Upper lobe of left lung (tissue), 6 donors: Measurements from ENCODE around the gene RAC3. TPM values are rescaled to one million over a fixed set of nuclear protein-coding genes. Genes with fewer than 3 reads are reported as not detected.
A peak's percentile ranks its signal among the peaks of the same experiment; 100 is the strongest.

Experiments used
- ATAC-seq, 2 donors: fragments of 200-7000 bp; cut with Tn5 transposase; one replicate each; pipeline ENCODE4 v1.9.1; 2022; ENCODE audit warnings: mild to moderate bottlenecking in 2 of 2, moderate library complexity in 2 of 2; ENCODE audit not compliant: low FRiP score in 2 of 2
- DNase-seq, 2 donors: peaks; one replicate each; pipeline ENCODE4 v3.0.0-alpha.2; 2019 to 2020
- H3K27ac ChIP-seq, 4 donors: fragments of 200-600 bp; sonication (generic); one replicate each; pipeline ENCODE4 v1.5.1; 2016 to 2019
- H3K27me3 ChIP-seq, 4 donors: fragments of 200-600 bp; sonication (generic); one replicate each; pipeline ENCODE4 v1.5.1; 2017 to 2019
- H3K36me3 ChIP-seq, 4 donors: fragments of 200-600 bp; sonication (generic); one replicate each; pipeline ENCODE4 v1.5.1; 2016 to 2019
- H3K4me1 ChIP-seq, 4 donors: fragments of 200-600 bp; sonication (generic); one replicate each; pipeline ENCODE4 v1.5.1; 2018 to 2019
- H3K4me3 ChIP-seq, 4 donors: fragments of 200-600 bp; sonication (generic); one replicate each; pipeline ENCODE4 v1.5.1; 2017 to 2019; ENCODE audit warnings: mild to moderate bottlenecking in 2 of 4, moderate library complexity in 1 of 4
- H3K9me3 ChIP-seq, 4 donors: fragments of 200-600 bp; sonication (generic); one replicate each; pipeline ENCODE4 v1.5.1; 2018 to 2019
- EP300 ChIP-seq, 4 donors: sonication (generic); formaldehyde crosslinking; IDR thresholded peaks; one replicate each; pipeline ENCODE4 v1.5.1; 2017; ENCODE audit warnings: antibody characterized with exemption in 4 of 4, control low read depth in 2 of 4
- POLR2A ChIP-seq, 4 donors: fragments of 450-650 bp; IDR thresholded peaks; one replicate each; pipeline ENCODE4 v1.5.1; 2016 to 2017; ENCODE audit warnings: antibody characterized with exemption in 4 of 4, mild to moderate bottlenecking in 2 of 4
- POLR2AphosphoS5 ChIP-seq, 2 donors: sonication (generic); formaldehyde crosslinking; IDR thresholded peaks; one replicate each; pipeline ENCODE4 v1.5.1; 2017; ENCODE audit warnings: antibody characterized with exemption in 2 of 2
- WGBS, 2 donors: methylation state at CpG; one replicate each; pipeline ENCODE4 v1.1.5; 2017 to 2018; 5-methylcytosine and 5-hydroxymethylcytosine counted together
- total RNA-seq, 6 donors: library from RNA; depleted of rRNA in 4 of 6; stranded (reverse); fragments of >200 nt in 4 of 6; gene quantifications; one replicate each; pipeline versions ENCODE4 v1.1.0 to v1.2.1, GENCODE V29; 2016 to 2021
- TF ChIP-seq, protein P1 (sequence below), 6 experiments: fragments of 450-650 bp in 4 of 6; fragments of 200-600 bp in 2 of 6; sonication (generic) in 2 of 6; IDR thresholded peaks; one replicate each; pipeline ENCODE4 v1.5.1; 2016 to 2019; ENCODE audit warnings: antibody characterized with exemption in 6 of 6
- donor health status: DM: no; HTN: no; CAD: no; lungs with moderate emphysema.
- donor health status: DM: no; HTN: yes; CAD: no; lungs with severe emphysema.

RAC3 gene
- total RNA-seq, 6 donors from 2014 or later: 3.0 to 12.6 (median 7.1) TPM

DNA sequence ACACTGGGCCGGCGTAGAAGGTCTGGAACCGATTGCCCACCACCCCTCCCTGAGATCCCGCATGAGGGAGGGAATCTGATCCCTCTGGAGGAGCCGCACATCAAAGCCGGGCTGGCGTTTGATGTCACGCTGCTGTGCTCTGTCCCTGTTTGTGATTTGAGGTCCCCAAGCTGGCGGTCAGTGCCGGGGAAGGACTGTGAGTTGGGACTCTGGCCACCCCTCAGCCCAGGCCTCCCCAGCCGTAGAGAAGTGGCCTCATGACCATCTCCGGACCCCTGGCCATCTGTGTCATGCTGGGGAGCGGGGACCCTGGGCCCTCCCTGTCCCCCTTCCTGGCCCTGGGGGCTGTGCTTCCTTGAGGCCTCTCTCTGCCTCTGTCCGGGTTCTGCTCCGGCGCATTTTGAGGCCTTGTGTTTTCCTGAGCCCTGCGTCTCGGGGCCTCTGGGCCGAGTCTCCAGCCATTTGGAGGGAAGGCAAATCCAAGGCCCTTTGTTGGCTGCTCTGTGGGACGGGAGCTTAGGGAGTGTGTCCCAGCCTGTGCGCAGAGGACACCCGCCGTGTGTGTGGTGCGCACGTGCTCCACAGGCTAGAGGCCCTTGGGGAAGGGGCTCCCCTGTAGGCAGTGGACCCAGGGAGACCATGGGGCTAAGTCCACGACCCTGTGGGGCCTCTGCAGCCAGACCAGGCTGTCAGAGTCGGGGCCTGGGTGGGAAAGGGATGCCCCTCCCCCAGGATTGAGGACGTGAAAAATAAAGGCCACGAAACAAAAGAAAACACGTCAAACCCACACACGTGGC is 39.0 kb upstream of the RAC3 start:
- Histone ChIP-seq H3K4me3 (peak overlapping the region in 2 of 4 donors; percentile 7 to 25), H3K4me1 (peaks cover 21 to 48% (median 41%) of the 10 kb centered on the region in 4 donors), H3K9me3 (no peaks in the 10 kb centered on the region), H3K27me3 (no peaks in the 10 kb centered on the region), H3K27ac (peak overlapping the region; percentile 48 to 79 (median 76)), H3K36me3 (peaks cover 0 to 13% (median 8%) of the 10 kb centered on the region in 4 donors)
- 77 to 81% methylated on average over 15 to 29 of the region's 31 CpGs for WGBS, 2 donors
- DNase-seq (peak in 1 of 2 donors; percentile 69), ATAC-seq (no peak)
- TF ChIP-seq POLR2AphosphoS5 (IDR thresholded peaks at IDR 0.05) (no peak), POLR2A (IDR thresholded peaks at IDR 0.05) (no peak), EP300 (IDR thresholded peaks at IDR 0.05) (no peak)
- TF ChIP-seq, protein P1, sequence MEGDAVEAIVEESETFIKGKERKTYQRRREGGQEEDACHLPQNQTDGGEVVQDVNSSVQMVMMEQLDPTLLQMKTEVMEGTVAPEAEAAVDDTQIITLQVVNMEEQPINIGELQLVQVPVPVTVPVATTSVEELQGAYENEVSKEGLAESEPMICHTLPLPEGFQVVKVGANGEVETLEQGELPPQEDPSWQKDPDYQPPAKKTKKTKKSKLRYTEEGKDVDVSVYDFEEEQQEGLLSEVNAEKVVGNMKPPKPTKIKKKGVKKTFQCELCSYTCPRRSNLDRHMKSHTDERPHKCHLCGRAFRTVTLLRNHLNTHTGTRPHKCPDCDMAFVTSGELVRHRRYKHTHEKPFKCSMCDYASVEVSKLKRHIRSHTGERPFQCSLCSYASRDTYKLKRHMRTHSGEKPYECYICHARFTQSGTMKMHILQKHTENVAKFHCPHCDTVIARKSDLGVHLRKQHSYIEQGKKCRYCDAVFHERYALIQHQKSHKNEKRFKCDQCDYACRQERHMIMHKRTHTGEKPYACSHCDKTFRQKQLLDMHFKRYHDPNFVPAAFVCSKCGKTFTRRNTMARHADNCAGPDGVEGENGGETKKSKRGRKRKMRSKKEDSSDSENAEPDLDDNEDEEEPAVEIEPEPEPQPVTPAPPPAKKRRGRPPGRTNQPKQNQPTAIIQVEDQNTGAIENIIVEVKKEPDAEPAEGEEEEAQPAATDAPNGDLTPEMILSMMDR (IDR thresholded peaks at IDR 0.05): no peak

DNA sequence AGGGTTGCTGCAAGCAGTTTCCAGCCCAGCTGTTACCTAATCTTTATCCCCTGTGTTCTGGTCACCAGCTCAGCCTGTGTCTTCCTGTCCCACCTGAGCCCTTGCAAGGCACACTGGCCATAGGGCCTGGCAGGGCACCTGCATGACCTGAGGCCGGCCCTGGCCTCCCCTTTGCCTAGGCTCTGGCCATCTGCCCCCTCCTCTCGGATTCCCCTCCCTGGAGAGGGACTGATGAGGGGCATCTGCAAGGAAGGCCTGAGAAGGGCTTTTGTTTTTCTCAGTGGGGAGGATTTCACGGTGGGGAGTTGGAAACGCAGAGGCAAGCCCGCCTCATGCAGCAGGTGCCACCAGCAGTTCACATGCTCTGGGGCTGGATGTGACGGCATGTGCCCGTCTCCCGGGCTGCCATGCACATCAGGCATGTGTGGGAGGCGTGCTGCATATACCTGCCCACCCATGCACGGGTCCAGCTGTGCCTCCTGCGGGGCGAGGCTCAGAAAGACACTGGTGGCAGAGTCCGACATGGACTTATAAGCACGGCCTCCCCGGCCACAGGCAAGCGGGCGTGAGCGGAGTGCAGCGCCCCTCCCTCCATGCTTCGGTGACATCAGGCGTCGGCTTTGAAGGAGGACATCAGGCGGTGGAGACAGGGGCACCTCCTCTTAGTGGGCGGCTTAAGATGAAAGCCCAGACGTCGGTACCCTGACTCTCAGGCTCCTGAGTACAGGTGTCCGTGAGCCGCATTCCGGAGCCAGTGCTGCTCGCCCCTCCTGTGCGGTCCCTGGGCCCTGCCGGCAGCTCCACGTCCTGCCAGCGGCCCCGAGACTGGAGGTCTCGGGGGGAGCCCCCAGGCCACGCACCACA is 37.5 kb upstream of the RAC3 start:
- TF ChIP-seq EP300 (IDR thresholded peaks at IDR 0.05) (no peak), POLR2A (IDR thresholded peaks at IDR 0.05) (no peak)
- TF ChIP-seq, protein P1 (IDR thresholded peaks at IDR 0.05): no peak
- peaks cover 0 to 13% (median 8%) of the 10 kb centered on the region in 4 donors for H3K36me3 ChIP-seq
- H3K27ac ChIP-seq: peak overlapping the region in 1 of 4 donors; percentile 68
- peaks cover 21 to 48% (median 41%) of the 10 kb centered on the region in 4 donors for H3K4me1 ChIP-seq
- H3K27me3 ChIP-seq: no peaks in the 10 kb centered on the region
- 95% methylated on average over 15 to 35 of the region's 37 CpGs for WGBS, 2 donors
- H3K4me3 ChIP-seq: no peak overlapping the region
- ATAC-seq (no peak), DNase-seq (peak in 1 of 2 donors; percentile 70)
- H3K9me3 ChIP-seq: no peaks in the 10 kb centered on the region

DNA sequence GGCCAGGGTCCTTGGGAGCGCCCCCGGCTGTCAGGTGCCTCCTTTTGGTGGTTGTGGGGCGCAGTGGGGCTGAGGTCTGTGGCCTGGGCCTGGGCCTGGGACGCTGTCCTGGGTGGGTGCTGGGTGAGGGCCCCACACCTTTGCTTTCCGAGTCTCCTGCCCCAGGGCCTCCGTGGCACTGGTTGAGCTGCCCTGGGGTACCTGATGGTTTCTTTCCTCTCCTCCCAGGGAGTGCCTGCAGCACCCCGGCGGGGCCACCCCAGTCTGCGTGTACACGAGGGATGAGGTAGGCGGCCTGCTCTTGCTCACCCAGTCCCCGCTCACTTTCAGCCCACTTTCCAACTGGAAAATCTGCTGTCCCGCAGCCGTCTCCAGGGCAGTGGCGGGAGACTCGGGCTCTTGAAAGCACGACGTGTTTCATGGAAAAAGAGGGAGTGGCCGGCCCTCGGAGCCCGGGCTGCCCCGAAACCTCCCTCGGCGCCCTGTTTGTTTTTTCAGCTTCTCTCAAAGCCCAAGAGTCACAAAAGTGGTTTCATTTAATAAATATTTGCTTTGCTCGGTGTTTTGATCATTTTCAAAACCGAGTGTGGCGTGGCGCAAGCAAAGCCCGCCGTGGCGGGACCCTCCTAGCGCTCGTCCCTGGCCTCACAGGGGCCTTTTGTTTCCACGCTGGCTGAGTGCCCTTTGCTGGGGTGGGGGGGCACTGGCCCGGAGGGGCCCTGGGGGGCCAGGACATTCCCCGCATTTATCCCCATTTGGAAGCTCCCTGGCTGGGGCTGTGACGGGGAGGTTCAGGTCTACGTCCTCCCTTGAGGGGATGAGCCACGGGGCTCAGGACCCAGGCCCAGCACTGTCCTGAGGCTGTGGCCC is 36.6 kb upstream of the RAC3 start:
- H3K27me3 ChIP-seq: no peaks in the 10 kb centered on the region
- H3K4me1 ChIP-seq: peaks cover 21 to 52% (median 44%) of the 10 kb centered on the region in 4 donors
- 80 to 82% methylated on average over 28 to 39 of the region's 39 CpGs for WGBS, 2 donors
- no peaks in the 10 kb centered on the region for H3K9me3 ChIP-seq
- ATAC-seq (no peak), DNase-seq (peak; percentile 59 to 84)
- peak overlapping the region in 2 of 4 donors; percentile 24 to 68 for H3K27ac ChIP-seq
- no peak overlapping the region for H3K4me3 ChIP-seq
- TF ChIP-seq POLR2AphosphoS5 (IDR thresholded peaks at IDR 0.05): no peak
- TF ChIP-seq POLR2A (IDR thresholded peaks at IDR 0.05): peak in 1 of 4 donors; percentile 22
- TF ChIP-seq EP300 (IDR thresholded peaks at IDR 0.05): no peak
- TF ChIP-seq, protein P1 (IDR thresholded peaks at IDR 0.05): no peak
- H3K36me3 ChIP-seq: peaks cover 0 to 13% (median 8%) of the 10 kb centered on the region in 4 donors

DNA sequence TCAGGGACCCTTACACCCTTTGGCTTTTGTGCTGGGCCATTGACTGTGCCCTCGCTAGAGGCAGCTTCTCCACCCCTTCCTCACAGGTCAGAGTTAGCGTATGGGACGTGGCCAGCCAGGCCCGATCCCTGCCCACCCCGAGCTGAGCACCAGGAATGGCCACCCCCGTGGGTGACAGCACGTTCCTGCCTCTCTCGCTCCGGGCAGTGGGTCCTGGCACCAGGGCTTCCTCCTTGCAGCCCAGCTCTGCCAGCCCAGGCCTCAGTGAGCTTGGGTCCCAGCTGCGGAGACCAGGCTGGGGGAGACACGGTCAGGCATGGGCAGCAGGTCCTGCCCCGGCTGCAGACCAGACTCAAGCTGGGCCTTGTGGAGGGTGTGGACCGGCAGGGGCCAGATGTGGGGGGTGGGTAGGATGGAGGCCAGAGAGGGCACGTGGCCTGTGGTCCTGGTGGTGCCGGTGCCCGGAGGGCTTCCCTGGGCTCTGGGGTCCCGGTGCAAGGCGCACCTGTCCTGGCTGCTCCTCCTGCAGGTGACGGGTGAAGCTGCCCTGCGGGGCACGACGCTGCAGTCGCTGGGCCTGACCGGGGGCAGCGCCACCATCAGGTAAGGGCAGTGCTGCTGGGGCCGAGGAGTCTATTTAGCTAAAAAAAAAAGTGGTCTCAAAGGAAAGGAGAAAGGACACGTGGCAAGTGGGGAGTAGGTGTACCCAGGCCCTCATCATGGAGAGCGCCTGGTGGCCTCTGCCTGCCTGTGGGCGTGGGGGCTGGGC is 35.8 kb upstream of the RAC3 start:
- H3K4me1 ChIP-seq: peaks cover 21 to 57% (median 47%) of the 10 kb centered on the region in 4 donors
- ATAC-seq: no peak
- no peaks in the 10 kb centered on the region for H3K9me3 ChIP-seq
- DNase-seq: peak in 1 of 2 donors; percentile 60
- H3K36me3 ChIP-seq: peaks cover 0 to 13% (median 8%) of the 10 kb centered on the region in 4 donors
- WGBS, 2 donors: 92 to 95% methylated on average over 17 to 27 of the region's 29 CpGs
- no peaks in the 10 kb centered on the region for H3K27me3 ChIP-seq
- peak overlapping the region in 2 of 4 donors; percentile 24 to 68 for H3K27ac ChIP-seq
- TF ChIP-seq POLR2AphosphoS5 (IDR thresholded peaks at IDR 0.05): no peak
- TF ChIP-seq, protein P1 (IDR thresholded peaks at IDR 0.05): no peak
- no peak for TF ChIP-seq POLR2A (IDR thresholded peaks at IDR 0.05)
- TF ChIP-seq EP300 (IDR thresholded peaks at IDR 0.05): no peak
- no peak overlapping the region for H3K4me3 ChIP-seq
